Measurements from ENCODE around the gene PZP. TPM values are rescaled to one million over a fixed set of nuclear protein-coding genes. Genes with fewer than 3 reads are reported as not detected.

PZP gene
- not detected in 2 replicates for total RNA-seq

DNA sequence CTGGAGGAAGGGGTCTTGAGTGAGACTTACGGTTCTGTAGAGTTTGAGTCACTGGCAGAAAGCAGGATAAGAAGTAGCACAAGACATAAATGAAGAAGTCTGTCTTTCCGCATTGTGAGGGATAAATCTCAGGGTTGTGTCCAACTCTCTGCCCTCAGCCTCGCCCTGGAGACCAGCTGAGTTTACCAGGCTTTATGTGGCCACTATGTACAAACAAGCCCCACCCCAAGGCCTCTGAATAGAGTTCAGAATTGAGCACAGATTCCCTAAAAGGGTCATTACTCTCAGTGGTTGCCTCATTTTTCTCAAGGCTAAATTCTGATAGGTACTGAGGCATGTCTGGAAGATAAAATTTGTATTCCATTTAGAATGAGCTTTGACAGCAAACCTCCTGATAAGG, at the start of gene PZP:
Gene PZP, minus strand, starts transcription at position 167 of the 400 bp plus-strand sequence. Its CDS starts 54 bp downstream, at position 113.

DNA sequence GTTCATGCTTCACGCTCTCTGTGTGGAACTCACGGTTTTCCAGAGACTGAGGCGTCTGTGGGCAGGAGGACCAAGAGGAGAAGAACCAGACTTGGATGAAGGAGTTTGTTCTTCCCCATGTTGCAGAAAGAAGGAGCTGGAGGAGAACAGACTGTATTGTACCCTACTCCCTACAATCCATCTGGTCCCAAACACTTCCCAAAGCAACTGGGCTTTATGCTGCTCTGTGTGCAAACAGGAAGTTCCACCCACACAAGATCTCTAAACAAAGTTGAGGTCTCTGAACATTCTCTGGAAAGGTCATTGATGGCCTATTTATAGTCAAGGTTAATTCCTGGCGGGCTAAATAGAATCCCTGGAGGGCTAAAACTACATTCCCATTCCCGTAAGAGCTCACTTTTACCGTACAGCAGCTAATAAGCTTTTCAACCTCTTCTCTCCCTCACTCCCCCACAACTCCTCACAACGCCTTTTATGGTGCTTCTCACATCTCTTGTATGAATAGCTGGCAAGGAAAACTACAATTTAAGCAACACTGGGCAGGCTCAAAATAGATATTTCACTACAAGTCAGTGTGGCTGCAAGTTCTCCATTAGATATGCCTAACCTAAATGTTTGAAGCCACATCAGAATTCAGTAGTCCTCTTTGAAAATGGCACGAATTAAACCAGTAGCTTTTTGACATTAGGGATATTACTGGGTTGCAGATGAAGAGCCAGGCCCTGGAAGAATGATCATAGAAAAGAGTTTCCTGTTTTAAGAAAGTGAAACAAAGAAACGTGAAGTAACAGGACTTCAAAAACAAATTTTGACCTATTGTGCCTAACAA, 92.2 kb downstream of the PZP start, which contains the start of gene A2M:
Gene A2M, minus strand, starts transcription at position 189 of the 829 bp plus-strand sequence. Its CDS starts 70 bp downstream, at position 119.

Other genes starting within 250 kb of the PZP start
- gene KLRG1, start 218.8 kb downstream of the PZP start, total RNA-seq = 0.29 TPM in 1 of 2 replicates, not detected in the other
- gene A2M, start 92.5 kb downstream of the PZP start, total RNA-seq = 1.8 and 10.2 TPM in 2 replicates

Data from placental pericyte (primary cell).